RWPE2 (cell line): ENCODE data around the gene STAB1.
A peak's percentile ranks its signal among the peaks of the same experiment; 100 is the strongest.

Experiments
- ATAC-seq: fragments of 200-7000 bp; cut with Tn5 transposase; 3 replicates; pipeline ENCODE4 v1.9.1; 2021; ENCODE audit warnings: low read depth
- DNase-seq: peaks from one replicate; pipeline ENCODE4 v3.0.0-alpha.2; 2020; ENCODE audit warnings: low spot score
- H3K27ac ChIP-seq: fragments of 450-650 bp; 2 replicates; pipeline ENCODE4 v1.5.1; 2017; ENCODE audit warnings: mild to moderate bottlenecking; ENCODE audit not compliant: poor library complexity, severe bottlenecking
- H3K27me3 ChIP-seq: fragments of 250-450 bp; sonication (Bioruptor Pico); 2 replicates; pipeline ENCODE4 v1.5.1; 2021; ENCODE audit warnings: mild to moderate bottlenecking, moderate library complexity; ENCODE audit not compliant: insufficient read depth, poor library complexity, severe bottlenecking
- H3K36me3 ChIP-seq: fragments of 250-450 bp; sonication (Bioruptor Pico); 2 replicates; pipeline ENCODE4 v1.5.1; 2020; ENCODE audit warnings: low read depth, mild to moderate bottlenecking, moderate library complexity
- H3K4me1 ChIP-seq: fragments of 250-450 bp; sonication (Bioruptor Pico); 2 replicates; pipeline ENCODE4 v1.5.1; 2021; ENCODE audit warnings: mild to moderate bottlenecking, moderate library complexity; ENCODE audit not compliant: insufficient read depth, poor library complexity, severe bottlenecking
- H3K4me3 ChIP-seq: fragments of 250-450 bp; sonication (Bioruptor Pico); 2 replicates; pipeline ENCODE4 v1.5.1; 2021; ENCODE audit warnings: mild to moderate bottlenecking, moderate library complexity; ENCODE audit not compliant: severe bottlenecking
- H3K9me3 ChIP-seq: fragments of 250-450 bp; sonication (Bioruptor Pico); 2 replicates; pipeline ENCODE4 v1.5.1; 2021; ENCODE audit warnings: mild to moderate bottlenecking, moderate library complexity; ENCODE audit not compliant: severe bottlenecking
- TF ChIP-seq, protein P1 (sequence below): fragments of 450-650 bp; IDR thresholded peaks from one replicate; pipeline ENCODE4 v1.5.1; 2017; ENCODE audit warnings: mild to moderate bottlenecking, moderate library complexity; ENCODE audit not compliant: poor library complexity, severe bottlenecking

STAB1 gene

GRCh38 chr3:52533623-52534280, 38.6 kb downstream of the STAB1 start, which contains the start of gene NT5DC2:
NT5DC2 (minus strand) TSS chr3:52533857; CDS start chr3:52533737, 120 bp downstream.
- TF ChIP-seq, protein P1, sequence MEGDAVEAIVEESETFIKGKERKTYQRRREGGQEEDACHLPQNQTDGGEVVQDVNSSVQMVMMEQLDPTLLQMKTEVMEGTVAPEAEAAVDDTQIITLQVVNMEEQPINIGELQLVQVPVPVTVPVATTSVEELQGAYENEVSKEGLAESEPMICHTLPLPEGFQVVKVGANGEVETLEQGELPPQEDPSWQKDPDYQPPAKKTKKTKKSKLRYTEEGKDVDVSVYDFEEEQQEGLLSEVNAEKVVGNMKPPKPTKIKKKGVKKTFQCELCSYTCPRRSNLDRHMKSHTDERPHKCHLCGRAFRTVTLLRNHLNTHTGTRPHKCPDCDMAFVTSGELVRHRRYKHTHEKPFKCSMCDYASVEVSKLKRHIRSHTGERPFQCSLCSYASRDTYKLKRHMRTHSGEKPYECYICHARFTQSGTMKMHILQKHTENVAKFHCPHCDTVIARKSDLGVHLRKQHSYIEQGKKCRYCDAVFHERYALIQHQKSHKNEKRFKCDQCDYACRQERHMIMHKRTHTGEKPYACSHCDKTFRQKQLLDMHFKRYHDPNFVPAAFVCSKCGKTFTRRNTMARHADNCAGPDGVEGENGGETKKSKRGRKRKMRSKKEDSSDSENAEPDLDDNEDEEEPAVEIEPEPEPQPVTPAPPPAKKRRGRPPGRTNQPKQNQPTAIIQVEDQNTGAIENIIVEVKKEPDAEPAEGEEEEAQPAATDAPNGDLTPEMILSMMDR = peak; percentile 19
- H3K36me3 ChIP-seq = peaks cover 4% of the 10 kb centered on the region
- DNase-seq = no peak
- no peaks in the 10 kb centered on the region for H3K9me3 ChIP-seq
- H3K27ac ChIP-seq = peak within 1 kb of the TSS; percentile 73
- H3K4me1 ChIP-seq = peaks cover 18% of the 10 kb centered on the region
- peak; percentile 28 for ATAC-seq
- no peaks in the 10 kb centered on the region for H3K27me3 ChIP-seq
- H3K4me3 ChIP-seq = peak within 1 kb of the TSS; percentile 88

DNA sequence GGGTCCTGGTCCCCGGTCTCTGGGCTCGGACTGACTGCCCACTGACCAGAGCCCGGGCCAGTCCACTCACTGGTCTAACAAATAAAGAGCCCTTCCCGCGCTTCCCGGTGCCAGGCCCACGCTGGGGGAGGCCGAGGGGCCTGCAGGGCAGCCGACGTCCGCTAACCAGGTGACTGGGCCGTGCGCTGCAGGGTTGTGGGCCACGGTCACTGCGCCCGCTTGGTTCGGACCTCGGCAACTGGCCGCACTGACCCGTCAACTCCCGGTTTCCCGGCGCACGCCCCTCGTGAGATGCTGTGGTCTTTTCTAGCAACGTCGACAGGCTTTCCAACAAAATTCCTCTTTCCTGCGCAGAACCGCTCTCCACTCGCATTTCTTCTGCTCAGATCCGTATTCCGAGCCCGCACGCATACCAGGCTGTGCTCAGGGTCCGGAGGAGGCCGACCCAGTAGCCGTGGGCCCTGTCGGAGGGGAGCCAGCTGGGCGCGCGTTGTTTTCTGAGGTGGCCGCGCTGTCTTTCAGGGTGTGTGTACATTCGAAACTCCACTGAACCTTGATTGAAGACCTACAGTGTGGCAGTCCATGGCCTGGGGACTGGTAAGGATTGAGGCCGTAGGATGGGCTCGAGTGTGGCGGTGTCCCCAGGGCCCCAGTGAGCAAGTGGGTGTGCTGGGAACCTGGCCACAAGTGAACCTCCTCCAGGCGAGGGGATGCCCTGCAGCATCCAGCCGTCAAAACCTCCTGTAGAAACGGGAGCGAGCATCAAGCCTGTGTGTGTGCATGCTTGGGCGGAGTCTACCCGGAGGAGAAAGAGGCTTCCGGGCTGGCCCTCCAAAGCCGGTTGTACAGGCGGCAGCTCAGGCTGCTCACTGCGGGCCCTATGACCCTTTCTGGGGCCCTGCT, 39.4 kb downstream of the STAB1 start:
- TF ChIP-seq, protein P1 = no peak
- peak overlapping the region; percentile 88 for H3K4me3 ChIP-seq
- no peak for ATAC-seq
- H3K27ac ChIP-seq = peak overlapping the region; percentile 73
- no peaks in the 10 kb centered on the region for H3K27me3 ChIP-seq
- H3K4me1 ChIP-seq = peaks cover 23% of the 10 kb centered on the region
- H3K36me3 ChIP-seq = no peaks in the 10 kb centered on the region; the same call in 1 of the 2 replicates
- H3K9me3 ChIP-seq = no peaks in the 10 kb centered on the region
- peak; percentile 66 for DNase-seq

GRCh38 chr3:52535411-52536111, 40.4 kb downstream of the STAB1 start:
- Histone ChIP-seq H3K36me3 (peaks cover 9% of the 10 kb centered on the region), H3K4me1 (peaks cover 23% of the 10 kb centered on the region), H3K27me3 (no peaks in the 10 kb centered on the region), H3K27ac (peak overlapping the region; percentile 73), H3K4me3 (no peak overlapping the region), H3K9me3 (no peaks in the 10 kb centered on the region)
- ATAC-seq = no peak
- TF ChIP-seq, protein P1 = no peak
- DNase-seq = no peak

DNA sequence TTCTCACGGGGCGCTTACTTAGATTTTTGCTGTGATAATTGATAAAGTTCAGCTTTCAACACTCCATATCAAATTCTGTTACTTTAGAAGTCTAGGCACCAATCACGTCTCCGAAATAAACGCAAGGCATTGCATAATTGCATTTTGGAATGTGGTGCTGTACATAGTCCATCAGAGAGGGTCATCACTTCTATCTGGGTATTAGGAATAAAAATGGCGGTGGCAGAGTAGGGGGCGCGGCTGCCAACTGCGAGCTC, 40.9 kb downstream of the STAB1 start:
- H3K27ac ChIP-seq = peak overlapping the region; percentile 73
- no peak for ATAC-seq

More for the DNA sequence above, 40.9 kb downstream of the STAB1 start:
- Histone ChIP-seq H3K36me3 (peaks cover 14% of the 10 kb centered on the region), H3K9me3 (no peaks in the 10 kb centered on the region), H3K27me3 (no peaks in the 10 kb centered on the region), H3K4me1 (peaks cover 23% of the 10 kb centered on the region), H3K4me3 (no peak overlapping the region)
- TF ChIP-seq, protein P1 = no peak
- no peak for DNase-seq
